ENCODE data around the gene RPS6KA5.

The RPS6KA5 gene

DNA sequence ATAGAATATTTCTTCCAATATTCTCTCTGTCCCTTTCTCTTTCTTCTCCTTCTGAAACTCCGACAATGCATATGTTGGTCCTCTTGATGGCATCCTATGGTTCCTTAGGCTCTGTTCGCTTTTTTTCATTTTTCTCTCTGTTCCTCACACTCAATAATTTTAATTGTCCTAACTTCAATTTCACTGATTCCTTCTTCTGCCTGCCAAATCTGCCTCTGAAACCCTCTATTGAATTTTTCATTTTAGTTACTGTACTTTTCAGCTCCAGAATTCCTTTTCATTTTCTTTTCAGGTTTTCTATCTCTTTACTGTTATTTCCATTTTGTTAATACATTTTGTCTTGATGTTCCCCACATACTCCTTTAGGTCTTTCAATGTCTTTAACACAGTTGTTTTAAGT lies 177.2 kb downstream of the RPS6KA5 start:
- TF ChIP-seq, protein P1, sequence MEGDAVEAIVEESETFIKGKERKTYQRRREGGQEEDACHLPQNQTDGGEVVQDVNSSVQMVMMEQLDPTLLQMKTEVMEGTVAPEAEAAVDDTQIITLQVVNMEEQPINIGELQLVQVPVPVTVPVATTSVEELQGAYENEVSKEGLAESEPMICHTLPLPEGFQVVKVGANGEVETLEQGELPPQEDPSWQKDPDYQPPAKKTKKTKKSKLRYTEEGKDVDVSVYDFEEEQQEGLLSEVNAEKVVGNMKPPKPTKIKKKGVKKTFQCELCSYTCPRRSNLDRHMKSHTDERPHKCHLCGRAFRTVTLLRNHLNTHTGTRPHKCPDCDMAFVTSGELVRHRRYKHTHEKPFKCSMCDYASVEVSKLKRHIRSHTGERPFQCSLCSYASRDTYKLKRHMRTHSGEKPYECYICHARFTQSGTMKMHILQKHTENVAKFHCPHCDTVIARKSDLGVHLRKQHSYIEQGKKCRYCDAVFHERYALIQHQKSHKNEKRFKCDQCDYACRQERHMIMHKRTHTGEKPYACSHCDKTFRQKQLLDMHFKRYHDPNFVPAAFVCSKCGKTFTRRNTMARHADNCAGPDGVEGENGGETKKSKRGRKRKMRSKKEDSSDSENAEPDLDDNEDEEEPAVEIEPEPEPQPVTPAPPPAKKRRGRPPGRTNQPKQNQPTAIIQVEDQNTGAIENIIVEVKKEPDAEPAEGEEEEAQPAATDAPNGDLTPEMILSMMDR (IDR thresholded peaks at IDR 0.05; ENCODE audit: low read depth, low read length): no peak
- no peak for DNase-seq
- H3K27ac ChIP-seq: no peak overlapping the region
- H3K4me3 ChIP-seq (ENCODE audit: low read depth, low read length): no peak overlapping the region
- peaks cover 8% of the 10 kb centered on the region for H3K36me3 ChIP-seq
- no peaks in the 10 kb centered on the region for H3K27me3 ChIP-seq (ENCODE audit: insufficient read depth, low read depth, severe bottlenecking)
- H3K9me3 ChIP-seq (ENCODE audit: severe bottlenecking): peaks cover 12% of the 10 kb centered on the region

DNA sequence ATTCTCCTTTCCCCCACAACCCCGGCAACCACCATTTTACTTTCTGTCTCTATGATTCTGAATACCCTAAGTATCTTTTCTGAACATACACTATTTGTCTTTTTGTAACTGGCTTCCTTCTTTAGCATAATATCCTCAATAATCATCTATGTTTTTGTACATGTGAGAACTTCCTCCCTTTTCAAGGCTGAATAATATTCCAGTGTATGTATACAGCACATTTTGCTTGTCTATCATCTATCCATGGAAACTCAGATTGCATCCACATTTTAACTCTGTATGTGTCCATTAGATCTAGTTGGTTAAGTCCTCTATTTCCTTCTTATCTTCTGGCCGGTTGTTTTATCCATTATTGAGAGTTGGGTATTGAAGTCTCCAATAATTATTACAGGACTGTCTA lies 180.2 kb downstream of the RPS6KA5 start:
- TF ChIP-seq, protein P1 (IDR thresholded peaks at IDR 0.05; ENCODE audit: low read depth, low read length): no peak
- no peak overlapping the region for H3K27ac ChIP-seq
- no peak overlapping the region for H3K4me3 ChIP-seq (ENCODE audit: low read depth, low read length)
- peaks cover 12% of the 10 kb centered on the region for H3K9me3 ChIP-seq (ENCODE audit: severe bottlenecking)
- peaks cover 8% of the 10 kb centered on the region for H3K36me3 ChIP-seq
- H3K27me3 ChIP-seq (ENCODE audit: insufficient read depth, low read depth, severe bottlenecking): no peaks in the 10 kb centered on the region
- no peak for DNase-seq

DNA sequence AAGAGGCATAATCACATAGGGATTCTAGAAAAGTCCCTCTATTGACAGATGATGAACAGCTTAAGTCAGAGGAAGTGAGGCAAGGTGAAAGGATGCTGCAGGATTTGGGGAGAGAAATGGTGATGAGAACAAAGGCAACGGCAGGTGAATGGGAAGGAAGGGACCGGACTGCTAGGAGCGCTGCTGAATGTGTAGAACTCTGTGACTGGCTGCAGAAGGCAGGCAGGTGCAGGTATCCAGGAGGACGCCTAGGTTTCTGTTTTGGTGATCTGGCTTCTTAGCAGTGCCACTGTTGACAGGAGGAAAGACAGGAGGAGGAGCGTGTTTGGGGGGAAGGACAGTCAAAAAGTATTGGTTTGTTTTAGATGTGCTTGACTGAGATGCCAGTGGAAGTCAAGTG lies 185.8 kb downstream of the RPS6KA5 start:
- H3K4me3 ChIP-seq (ENCODE audit: low read depth, low read length): no peak overlapping the region
- DNase-seq: no peak
- no peak overlapping the region for H3K27ac ChIP-seq
- TF ChIP-seq, protein P1 (IDR thresholded peaks at IDR 0.05; ENCODE audit: low read depth, low read length): no peak
- H3K9me3 ChIP-seq (ENCODE audit: severe bottlenecking): no peaks in the 10 kb centered on the region
- H3K27me3 ChIP-seq (ENCODE audit: insufficient read depth, low read depth, severe bottlenecking): no peaks in the 10 kb centered on the region
- 0 out of 2 replicates have a peak, but pooled peaks cover 2% of the 10 kb centered on the region for H3K36me3 ChIP-seq

DNA sequence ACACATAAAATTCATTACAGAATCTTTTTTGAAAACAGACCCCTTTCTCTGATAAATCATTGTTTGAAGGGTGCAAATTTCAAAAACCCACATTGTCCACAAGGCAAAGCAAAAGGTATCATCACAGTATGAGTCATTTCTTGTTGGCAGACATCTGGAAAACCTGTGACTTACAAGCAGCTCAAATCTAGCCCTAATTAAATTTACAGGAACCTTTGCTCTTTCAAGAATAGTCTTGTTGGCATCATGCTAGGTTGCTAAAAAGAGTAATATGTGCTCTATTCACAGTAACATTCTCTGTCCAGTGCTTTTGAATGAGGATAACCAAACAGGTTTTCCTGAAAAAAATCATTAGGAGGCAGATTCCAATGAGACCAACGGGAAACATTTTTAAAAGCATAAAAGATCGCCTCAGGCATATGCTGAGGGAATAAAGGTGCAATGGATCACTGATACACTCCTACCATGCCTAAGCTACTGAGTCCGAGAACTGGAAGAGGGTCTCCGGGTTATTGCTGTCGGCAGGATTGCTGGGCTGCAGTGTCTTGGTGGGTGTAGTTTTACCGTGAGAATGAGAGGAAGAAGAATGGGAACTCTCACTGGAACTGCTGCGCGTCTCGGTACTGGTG lies 188.7 kb downstream of the RPS6KA5 start:
- 0 out of 2 replicates have a peak, but pooled peaks cover 2% of the 10 kb centered on the region for H3K36me3 ChIP-seq
- no peak overlapping the region for H3K4me3 ChIP-seq (ENCODE audit: low read depth, low read length)
- TF ChIP-seq, protein P1 (IDR thresholded peaks at IDR 0.05; ENCODE audit: low read depth, low read length): no peak
- no peaks in the 10 kb centered on the region for H3K27me3 ChIP-seq (ENCODE audit: insufficient read depth, low read depth, severe bottlenecking)
- H3K27ac ChIP-seq: no peak overlapping the region
- no peak for DNase-seq
- no peaks in the 10 kb centered on the region for H3K9me3 ChIP-seq (ENCODE audit: severe bottlenecking)

DNA sequence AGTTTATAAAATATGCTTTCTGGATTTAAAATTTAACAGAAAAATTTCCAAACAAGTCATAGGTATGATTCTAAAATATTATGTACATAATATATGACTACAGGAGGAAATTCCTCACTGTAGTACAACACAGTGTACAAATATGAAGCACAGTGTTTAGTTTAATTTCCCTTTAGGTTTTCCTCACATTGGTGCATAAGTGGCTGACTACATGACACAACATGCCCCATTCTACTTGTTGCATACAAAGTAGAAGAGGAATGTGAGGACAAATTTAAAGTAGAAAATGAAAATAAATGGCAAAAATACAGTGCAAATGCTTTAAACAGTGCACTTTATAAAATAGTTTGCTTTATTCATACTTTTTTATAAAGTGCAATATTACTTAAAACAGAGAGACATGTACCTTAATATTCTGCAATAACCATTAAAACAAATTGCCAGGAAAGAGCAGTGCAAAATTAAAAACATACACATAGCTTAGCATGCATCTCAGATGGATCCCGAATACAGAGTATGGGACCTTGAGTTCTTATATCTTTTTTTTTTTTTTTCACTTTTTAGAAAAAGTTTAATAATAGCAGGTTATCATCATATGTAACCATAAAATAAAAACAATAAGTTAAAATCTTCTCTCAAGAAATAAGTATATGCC lies 189.4 kb downstream of the RPS6KA5 start:
- H3K36me3 ChIP-seq: 0 out of 2 replicates have a peak, but pooled peaks cover 2% of the 10 kb centered on the region
- DNase-seq: no peak
- no peak overlapping the region for H3K4me3 ChIP-seq (ENCODE audit: low read depth, low read length)
- no peaks in the 10 kb centered on the region for H3K9me3 ChIP-seq (ENCODE audit: severe bottlenecking)
- no peak overlapping the region for H3K27ac ChIP-seq
- H3K27me3 ChIP-seq (ENCODE audit: insufficient read depth, low read depth, severe bottlenecking): no peaks in the 10 kb centered on the region
- TF ChIP-seq, protein P1 (IDR thresholded peaks at IDR 0.05; ENCODE audit: low read depth, low read length): no peak

All from WERI-Rb-1 (cell line).